Measurements from ENCODE around the gene QSOX1.

QSOX1 gene

DNA sequence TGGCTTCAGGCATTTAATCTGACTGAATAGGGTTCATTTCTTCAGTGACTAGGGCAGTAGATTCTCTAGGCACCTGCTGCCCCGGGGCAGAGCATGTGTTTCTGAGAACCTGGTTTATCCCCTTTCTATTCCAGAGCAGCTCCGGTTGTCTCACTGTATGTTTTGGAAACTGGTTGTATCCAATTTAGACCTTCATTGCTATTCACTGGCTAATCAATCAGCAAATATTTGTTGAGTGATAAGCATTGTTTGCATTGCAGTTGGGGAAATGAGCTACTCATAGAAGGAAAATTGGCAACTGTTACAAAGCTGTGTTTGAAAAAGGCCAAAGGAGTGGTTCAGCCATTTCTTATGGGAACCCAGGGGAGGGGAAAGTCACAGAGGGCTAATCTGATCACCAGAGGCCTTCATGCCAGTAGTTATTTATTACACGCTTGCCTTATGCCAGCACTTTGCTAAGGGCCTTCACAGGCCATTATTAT, 2.9 kb downstream of the QSOX1 start:
- Histone ChIP-seq H3K9me3 (ENCODE audit: insufficient read depth, low read length) (no peaks in the 10 kb centered on the region), H3K79me2 (ENCODE audit: insufficient read depth, low read length) (no peaks in the 10 kb centered on the region), H3K27me3 (ENCODE audit: low read length) (no peaks in the 10 kb centered on the region), H3F3A (ENCODE audit: insufficient read depth) (no peaks in the 10 kb centered on the region), H3K9me2 (replicated peaks; ENCODE audit: insufficient read depth, low read length) (no peaks in the 10 kb centered on the region), H4K20me1 (ENCODE audit: low read depth, low read length) (no peaks in the 10 kb centered on the region), H3K4me2 (ENCODE audit: low read depth, low read length, poor library complexity, severe bottlenecking) (no peak overlapping the region), H3K36me3 (ENCODE audit: low read length) (no peaks in the 10 kb centered on the region), H3K9ac (ENCODE audit: low read length) (no peak overlapping the region), H3K4me3 (ENCODE audit: insufficient read depth, low read length, poor library complexity, severe bottlenecking) (no peak overlapping the region), H2AFZ (ENCODE audit: low read depth, low read length, severe bottlenecking) (no peak overlapping the region), H3K27ac (ENCODE audit: low read depth, low read length) (no peak overlapping the region)
- TF ChIP-seq EZH2phosphoT487 (conservative IDR thresholded peaks at IDR 0.05; ENCODE audit: low read length), result no peak
- TF ChIP-seq, protein P1, sequence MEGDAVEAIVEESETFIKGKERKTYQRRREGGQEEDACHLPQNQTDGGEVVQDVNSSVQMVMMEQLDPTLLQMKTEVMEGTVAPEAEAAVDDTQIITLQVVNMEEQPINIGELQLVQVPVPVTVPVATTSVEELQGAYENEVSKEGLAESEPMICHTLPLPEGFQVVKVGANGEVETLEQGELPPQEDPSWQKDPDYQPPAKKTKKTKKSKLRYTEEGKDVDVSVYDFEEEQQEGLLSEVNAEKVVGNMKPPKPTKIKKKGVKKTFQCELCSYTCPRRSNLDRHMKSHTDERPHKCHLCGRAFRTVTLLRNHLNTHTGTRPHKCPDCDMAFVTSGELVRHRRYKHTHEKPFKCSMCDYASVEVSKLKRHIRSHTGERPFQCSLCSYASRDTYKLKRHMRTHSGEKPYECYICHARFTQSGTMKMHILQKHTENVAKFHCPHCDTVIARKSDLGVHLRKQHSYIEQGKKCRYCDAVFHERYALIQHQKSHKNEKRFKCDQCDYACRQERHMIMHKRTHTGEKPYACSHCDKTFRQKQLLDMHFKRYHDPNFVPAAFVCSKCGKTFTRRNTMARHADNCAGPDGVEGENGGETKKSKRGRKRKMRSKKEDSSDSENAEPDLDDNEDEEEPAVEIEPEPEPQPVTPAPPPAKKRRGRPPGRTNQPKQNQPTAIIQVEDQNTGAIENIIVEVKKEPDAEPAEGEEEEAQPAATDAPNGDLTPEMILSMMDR (IDR thresholded peaks at IDR 0.05; ENCODE audit: insufficient read depth, low read length, poor library complexity, severe bottlenecking), result no peak

DNA sequence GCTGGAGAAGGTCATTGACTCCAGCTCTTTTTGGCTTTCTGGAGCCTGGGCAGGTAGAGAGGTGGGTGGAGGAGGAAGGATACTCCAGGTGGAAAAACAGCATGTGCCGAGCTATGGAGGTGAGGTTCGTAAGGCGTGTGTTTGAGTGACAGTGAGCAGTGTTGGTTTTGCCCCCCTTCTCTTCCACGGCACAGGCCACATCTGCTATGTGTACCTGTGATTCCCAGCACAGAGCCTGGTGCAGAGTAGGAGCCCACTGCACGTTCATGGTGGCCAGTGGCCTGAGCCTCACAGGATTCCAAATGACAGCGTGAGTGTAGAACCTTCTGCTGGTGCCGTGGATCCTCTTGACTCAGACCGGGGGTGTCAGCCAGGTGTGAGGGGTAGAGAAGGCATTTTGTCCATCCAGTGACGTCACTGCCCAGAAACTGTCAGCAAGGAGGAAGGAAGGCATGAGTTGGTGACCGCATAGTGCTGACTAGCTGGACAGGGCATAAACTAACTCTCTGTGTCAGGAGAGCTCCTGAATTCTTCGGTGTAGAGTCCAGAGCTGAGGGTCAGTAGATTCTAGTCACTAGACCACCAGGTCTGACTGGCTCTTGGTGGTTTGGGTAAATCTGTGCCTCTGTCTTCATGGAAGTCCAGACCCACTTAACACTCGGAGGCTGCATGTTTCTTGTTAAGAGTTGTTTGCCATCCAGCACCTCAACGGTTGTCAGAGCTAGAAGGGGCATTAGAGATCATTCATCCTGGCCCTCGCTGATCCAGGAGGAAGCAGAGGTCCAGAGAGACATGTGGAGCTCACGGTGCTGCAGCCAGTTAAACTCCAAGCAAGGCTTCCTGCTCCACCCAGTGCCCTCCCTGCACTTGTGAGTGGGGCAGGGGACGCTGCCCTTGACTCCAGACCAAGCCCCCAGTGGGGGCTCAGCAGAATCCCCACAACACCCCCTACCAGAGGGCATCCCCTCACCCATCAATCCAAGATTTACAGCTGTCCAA, 3.8 kb downstream of the QSOX1 start:
- no peak overlapping the region for H3K4me2 ChIP-seq (ENCODE audit: low read depth, low read length, poor library complexity, severe bottlenecking)
- no peaks in the 10 kb centered on the region for H4K20me1 ChIP-seq (ENCODE audit: low read depth, low read length)
- no peaks in the 10 kb centered on the region for H3F3A ChIP-seq (ENCODE audit: insufficient read depth)
- TF ChIP-seq, protein P1 (IDR thresholded peaks at IDR 0.05; ENCODE audit: insufficient read depth, low read length, poor library complexity, severe bottlenecking), result no peak
- no peak for TF ChIP-seq EZH2phosphoT487 (conservative IDR thresholded peaks at IDR 0.05; ENCODE audit: low read length)
- no peaks in the 10 kb centered on the region for H3K27me3 ChIP-seq (ENCODE audit: low read length)
- no peaks in the 10 kb centered on the region for H3K9me2 ChIP-seq (replicated peaks; ENCODE audit: insufficient read depth, low read length)
- H3K9me3 ChIP-seq (ENCODE audit: insufficient read depth, low read length), result no peaks in the 10 kb centered on the region
- H3K79me2 ChIP-seq (ENCODE audit: insufficient read depth, low read length), result no peaks in the 10 kb centered on the region
- no peak overlapping the region for H3K9ac ChIP-seq (ENCODE audit: low read length)
- no peak overlapping the region for H2AFZ ChIP-seq (ENCODE audit: low read depth, low read length, severe bottlenecking)
- no peak overlapping the region for H3K4me3 ChIP-seq (ENCODE audit: insufficient read depth, low read length, poor library complexity, severe bottlenecking)
- H3K36me3 ChIP-seq (ENCODE audit: low read length), result no peaks in the 10 kb centered on the region
- H3K27ac ChIP-seq (ENCODE audit: low read depth, low read length), result no peak overlapping the region

DNA sequence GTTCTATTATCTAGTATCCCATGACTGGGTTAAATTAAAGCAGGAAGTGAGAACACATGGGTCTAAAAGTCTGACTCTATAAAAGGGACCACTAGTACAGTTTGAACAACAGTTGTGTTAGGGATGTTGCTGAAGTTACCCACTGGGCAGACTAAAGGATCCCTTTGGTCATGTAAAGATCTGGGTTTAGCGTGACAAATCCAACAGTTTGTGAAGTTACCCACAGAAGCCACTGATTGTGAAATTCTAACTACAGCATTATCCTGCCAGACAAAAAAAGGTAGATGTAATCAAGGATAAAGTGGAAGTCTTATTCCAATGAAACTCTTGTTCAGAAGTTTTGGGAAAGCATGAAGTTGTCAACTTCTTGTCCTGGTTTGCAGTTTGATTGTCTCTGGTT, 5.7 kb downstream of the QSOX1 start:
- no peaks in the 10 kb centered on the region for H3K27me3 ChIP-seq (ENCODE audit: low read length)
- no peaks in the 10 kb centered on the region for H3K79me2 ChIP-seq (ENCODE audit: insufficient read depth, low read length)
- H4K20me1 ChIP-seq (ENCODE audit: low read depth, low read length), result no peaks in the 10 kb centered on the region
- H3K36me3 ChIP-seq (ENCODE audit: low read length), result no peaks in the 10 kb centered on the region
- H3K4me2 ChIP-seq (ENCODE audit: low read depth, low read length, poor library complexity, severe bottlenecking), result no peak overlapping the region
- no peaks in the 10 kb centered on the region for H3F3A ChIP-seq (ENCODE audit: insufficient read depth)
- TF ChIP-seq EZH2phosphoT487 (conservative IDR thresholded peaks at IDR 0.05; ENCODE audit: low read length), result no peak
- TF ChIP-seq, protein P1 (IDR thresholded peaks at IDR 0.05; ENCODE audit: insufficient read depth, low read length, poor library complexity, severe bottlenecking), result no peak
- no peaks in the 10 kb centered on the region for H3K9me2 ChIP-seq (replicated peaks; ENCODE audit: insufficient read depth, low read length)
- no peak overlapping the region for H2AFZ ChIP-seq (ENCODE audit: low read depth, low read length, severe bottlenecking)
- H3K4me3 ChIP-seq (ENCODE audit: insufficient read depth, low read length, poor library complexity, severe bottlenecking), result no peak overlapping the region
- H3K27ac ChIP-seq (ENCODE audit: low read depth, low read length), result no peak overlapping the region
- no peaks in the 10 kb centered on the region for H3K9me3 ChIP-seq (ENCODE audit: insufficient read depth, low read length)
- no peak overlapping the region for H3K9ac ChIP-seq (ENCODE audit: low read length)

Measured in SU-DHL-6 (cell line).